ENCODE results near the gene KMT2C.
"Not testable (repeated sequence)": the region's sequence is repeated elsewhere in the genome, so short reads cannot be mapped to it uniquely, and the experiment has no call there.

KMT2C gene

GRCh38 chr7:152441168-152441567, 5.4 kb upstream of the KMT2C start:
- DNase-seq = not testable (repeated sequence)

- peak; percentile 31 for DNase-seq
Observed at GRCh38 chr7:152438017-152438416, 2.2 kb upstream of the KMT2C start.

- DNase-seq = peak; percentile 40
Observed at GRCh38 chr7:152436931-152437575, 1.2 kb upstream of the KMT2C start.

- DNase-seq = peak; percentile 89
Observed at GRCh38 chr7:152436111-152436930, 518 bp upstream of the KMT2C start.

GRCh38 chr7:152434511-152435383, 1.1 kb downstream of the KMT2C start:
- DNase-seq = peak; percentile 35

- DNase-seq = peak; percentile 87
Observed at GRCh38 chr7:152433721-152434490, 1.9 kb downstream of the KMT2C start.

GRCh38 chr7:152432735-152433134, 3.1 kb downstream of the KMT2C start:
- not testable (repeated sequence) for DNase-seq

GRCh38 chr7:152430854-152431253, 4.9 kb downstream of the KMT2C start:
- no peak for DNase-seq

GRCh38 chr7:152430118-152430517, 5.7 kb downstream of the KMT2C start:
- DNase-seq = not testable (repeated sequence)

- DNase-seq = peak; percentile 67
Observed at GRCh38 chr7:152424348-152425108, 11.3 kb downstream of the KMT2C start.

- no peak for DNase-seq
Observed at GRCh38 chr7:152423991-152424347, 11.8 kb downstream of the KMT2C start.

- DNase-seq = not testable (repeated sequence)
Observed at GRCh38 chr7:152423171-152423570, 12.6 kb downstream of the KMT2C start.

GRCh38 chr7:152420950-152421349, 14.9 kb downstream of the KMT2C start:
- not testable (repeated sequence) for DNase-seq

GRCh38 chr7:152419473-152420429, 16.1 kb downstream of the KMT2C start:
- no peak for DNase-seq

- DNase-seq = no peak
Observed at GRCh38 chr7:152414779-152415178, 21.0 kb downstream of the KMT2C start.

GRCh38 chr7:152411389-152411788, 24.4 kb downstream of the KMT2C start:
- no peak for DNase-seq

- DNase-seq = no peak
Observed at GRCh38 chr7:152406491-152406890, 29.3 kb downstream of the KMT2C start.

- DNase-seq = not testable (repeated sequence)
Observed at GRCh38 chr7:152406030-152406429, 29.8 kb downstream of the KMT2C start.

GRCh38 chr7:152403726-152404125, 32.1 kb downstream of the KMT2C start:
- no peak for DNase-seq
